ENCODE measurements around the gene SRRM2.

The SRRM2 gene

DNA sequence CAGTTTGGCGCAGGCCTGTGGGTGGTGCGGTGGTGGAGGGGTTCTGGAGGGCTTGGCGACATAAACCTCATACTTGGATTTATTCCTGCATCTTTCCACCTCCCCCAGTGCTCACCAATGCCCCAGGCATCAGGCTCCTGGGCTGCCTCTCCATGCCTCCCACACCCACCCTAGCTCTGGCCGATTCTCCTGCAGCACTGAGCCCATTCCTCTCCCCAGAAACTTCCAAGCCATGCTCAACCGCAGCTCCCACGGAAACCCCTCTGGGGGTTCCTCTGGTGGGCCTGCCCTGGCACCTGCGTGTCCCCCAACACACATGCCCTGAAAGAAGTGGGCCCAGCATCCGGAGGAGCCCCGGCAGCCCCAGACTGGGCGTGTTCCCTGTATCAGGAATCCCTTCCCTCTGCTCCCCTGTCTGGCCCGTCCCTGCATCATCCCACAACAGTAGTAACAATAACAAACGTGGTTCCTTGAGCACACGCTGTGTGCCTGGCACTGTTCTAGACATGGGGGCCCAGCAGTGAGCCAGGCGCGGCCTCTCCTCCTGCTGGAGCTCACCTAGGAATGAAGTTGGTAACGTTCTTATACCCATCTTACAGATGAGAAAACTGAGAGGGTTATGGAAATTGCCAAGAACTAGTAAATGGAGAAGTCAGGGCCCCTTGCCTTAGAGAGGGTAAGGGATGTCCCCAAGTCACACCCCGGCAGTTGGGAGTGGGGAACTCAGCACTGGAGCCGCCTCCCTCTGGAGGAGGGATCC, 66.9 kb downstream of the SRRM2 start:
- no peak overlapping the region for H3K27ac ChIP-seq (replicated peaks)
- DNase-seq (ENCODE audit: low read depth in 1 of 2, low spot score in 1 of 2), result no peak
- no peaks in the 10 kb centered on the region for H3K27me3 ChIP-seq (ENCODE audit: insufficient read depth, poor library complexity, severe bottlenecking)
- H3K4me3 ChIP-seq (replicated peaks; ENCODE audit: insufficient read depth, low read length), result no peak overlapping the region
- TF ChIP-seq, protein P1, sequence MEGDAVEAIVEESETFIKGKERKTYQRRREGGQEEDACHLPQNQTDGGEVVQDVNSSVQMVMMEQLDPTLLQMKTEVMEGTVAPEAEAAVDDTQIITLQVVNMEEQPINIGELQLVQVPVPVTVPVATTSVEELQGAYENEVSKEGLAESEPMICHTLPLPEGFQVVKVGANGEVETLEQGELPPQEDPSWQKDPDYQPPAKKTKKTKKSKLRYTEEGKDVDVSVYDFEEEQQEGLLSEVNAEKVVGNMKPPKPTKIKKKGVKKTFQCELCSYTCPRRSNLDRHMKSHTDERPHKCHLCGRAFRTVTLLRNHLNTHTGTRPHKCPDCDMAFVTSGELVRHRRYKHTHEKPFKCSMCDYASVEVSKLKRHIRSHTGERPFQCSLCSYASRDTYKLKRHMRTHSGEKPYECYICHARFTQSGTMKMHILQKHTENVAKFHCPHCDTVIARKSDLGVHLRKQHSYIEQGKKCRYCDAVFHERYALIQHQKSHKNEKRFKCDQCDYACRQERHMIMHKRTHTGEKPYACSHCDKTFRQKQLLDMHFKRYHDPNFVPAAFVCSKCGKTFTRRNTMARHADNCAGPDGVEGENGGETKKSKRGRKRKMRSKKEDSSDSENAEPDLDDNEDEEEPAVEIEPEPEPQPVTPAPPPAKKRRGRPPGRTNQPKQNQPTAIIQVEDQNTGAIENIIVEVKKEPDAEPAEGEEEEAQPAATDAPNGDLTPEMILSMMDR (IDR thresholded peaks at IDR 0.05; ENCODE audit: insufficient read depth, low read length), result no peak
- TF ChIP-seq SPI1 (IDR thresholded peaks at IDR 0.05; ENCODE audit: borderline replicate concordance, low read depth) (no peak), POLR2AphosphoS5 (IDR thresholded peaks at IDR 0.05; ENCODE audit: low read depth) (no peak), GABPA (IDR thresholded peaks at IDR 0.05; ENCODE audit: low read depth) (no peak)
- TF ChIP-seq, protein P2, sequence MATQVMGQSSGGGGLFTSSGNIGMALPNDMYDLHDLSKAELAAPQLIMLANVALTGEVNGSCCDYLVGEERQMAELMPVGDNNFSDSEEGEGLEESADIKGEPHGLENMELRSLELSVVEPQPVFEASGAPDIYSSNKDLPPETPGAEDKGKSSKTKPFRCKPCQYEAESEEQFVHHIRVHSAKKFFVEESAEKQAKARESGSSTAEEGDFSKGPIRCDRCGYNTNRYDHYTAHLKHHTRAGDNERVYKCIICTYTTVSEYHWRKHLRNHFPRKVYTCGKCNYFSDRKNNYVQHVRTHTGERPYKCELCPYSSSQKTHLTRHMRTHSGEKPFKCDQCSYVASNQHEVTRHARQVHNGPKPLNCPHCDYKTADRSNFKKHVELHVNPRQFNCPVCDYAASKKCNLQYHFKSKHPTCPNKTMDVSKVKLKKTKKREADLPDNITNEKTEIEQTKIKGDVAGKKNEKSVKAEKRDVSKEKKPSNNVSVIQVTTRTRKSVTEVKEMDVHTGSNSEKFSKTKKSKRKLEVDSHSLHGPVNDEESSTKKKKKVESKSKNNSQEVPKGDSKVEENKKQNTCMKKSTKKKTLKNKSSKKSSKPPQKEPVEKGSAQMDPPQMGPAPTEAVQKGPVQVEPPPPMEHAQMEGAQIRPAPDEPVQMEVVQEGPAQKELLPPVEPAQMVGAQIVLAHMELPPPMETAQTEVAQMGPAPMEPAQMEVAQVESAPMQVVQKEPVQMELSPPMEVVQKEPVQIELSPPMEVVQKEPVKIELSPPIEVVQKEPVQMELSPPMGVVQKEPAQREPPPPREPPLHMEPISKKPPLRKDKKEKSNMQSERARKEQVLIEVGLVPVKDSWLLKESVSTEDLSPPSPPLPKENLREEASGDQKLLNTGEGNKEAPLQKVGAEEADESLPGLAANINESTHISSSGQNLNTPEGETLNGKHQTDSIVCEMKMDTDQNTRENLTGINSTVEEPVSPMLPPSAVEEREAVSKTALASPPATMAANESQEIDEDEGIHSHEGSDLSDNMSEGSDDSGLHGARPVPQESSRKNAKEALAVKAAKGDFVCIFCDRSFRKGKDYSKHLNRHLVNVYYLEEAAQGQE (IDR thresholded peaks at IDR 0.05; ENCODE audit: insufficient replicate concordance, low read depth), result no peak

DNA sequence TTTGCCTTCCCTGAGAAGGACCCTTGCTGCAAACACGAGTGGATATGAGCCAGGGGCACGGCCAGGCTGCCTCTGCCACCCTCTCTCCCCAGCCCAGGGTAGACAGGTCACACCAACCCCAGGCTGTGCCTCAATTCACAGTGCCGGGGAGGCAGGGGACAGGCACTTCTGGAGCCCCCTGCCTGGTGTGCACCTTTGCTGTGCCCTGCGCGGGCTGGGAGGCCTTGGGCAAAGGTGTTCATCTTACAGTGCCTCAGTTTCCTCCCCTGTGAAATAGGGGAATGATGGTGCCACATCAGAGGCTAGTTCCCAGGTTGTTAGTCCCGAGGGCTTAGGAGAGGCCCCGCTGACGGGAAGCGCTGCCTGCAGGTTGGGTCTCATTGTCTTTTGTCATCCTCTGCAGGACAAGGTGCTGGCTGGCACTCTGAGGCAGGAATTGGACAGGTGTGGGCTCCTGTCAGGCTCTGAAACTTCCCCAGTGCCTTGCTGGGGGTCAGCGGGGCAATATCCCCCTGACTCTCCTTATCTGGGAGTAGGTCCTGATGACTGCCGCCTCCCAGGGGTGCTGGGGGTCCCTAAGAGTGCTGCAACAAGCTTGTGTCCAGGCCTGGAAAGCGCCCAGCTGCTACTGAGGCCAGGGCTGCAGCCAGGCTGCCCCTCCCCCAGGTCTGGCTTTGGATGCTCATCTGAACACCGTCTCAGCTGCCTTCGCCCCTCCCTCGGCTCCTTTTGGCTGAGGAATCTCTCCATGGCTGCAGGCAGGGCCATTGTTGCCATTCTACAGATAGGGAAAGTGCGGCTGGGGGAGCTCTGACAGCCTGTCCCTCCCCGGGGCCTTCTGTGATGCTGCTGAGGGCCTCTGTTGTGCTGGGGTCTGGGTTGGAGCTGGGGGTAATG, 67.7 kb downstream of the SRRM2 start:
- Histone ChIP-seq H3K4me3 (replicated peaks; ENCODE audit: insufficient read depth, low read length) (no peak overlapping the region), H3K27ac (replicated peaks) (no peak overlapping the region), H3K27me3 (ENCODE audit: insufficient read depth, poor library complexity, severe bottlenecking) (no peaks in the 10 kb centered on the region)
- TF ChIP-seq POLR2AphosphoS5 (IDR thresholded peaks at IDR 0.05; ENCODE audit: low read depth), result no peak
- TF ChIP-seq, protein P2 (IDR thresholded peaks at IDR 0.05; ENCODE audit: insufficient replicate concordance, low read depth), result no peak
- TF ChIP-seq, protein P1 (IDR thresholded peaks at IDR 0.05; ENCODE audit: insufficient read depth, low read length), result no peak
- no peak for TF ChIP-seq SPI1 (IDR thresholded peaks at IDR 0.05; ENCODE audit: borderline replicate concordance, low read depth)
- TF ChIP-seq GABPA (IDR thresholded peaks at IDR 0.05; ENCODE audit: low read depth), result no peak
- no peak for DNase-seq (ENCODE audit: low read depth in 1 of 2, low spot score in 1 of 2)
